HepG2 (cell line): ENCODE data around the gene MAN1B1. TPM values are rescaled to one million over a fixed set of nuclear protein-coding genes. Genes with fewer than 3 reads are reported as not detected.
A peak's percentile ranks its signal among the peaks of the same experiment; 100 is the strongest.

Source experiments
- ADNP ChIP-seq: sonication (generic); formaldehyde crosslinking; IDR thresholded peaks from 2 replicates; pipeline ENCODE4 v1.4.0; 2020; ENCODE audit warnings: missing genetic modification reagents
- ARID4A ChIP-seq: sonication (generic); formaldehyde crosslinking; IDR thresholded peaks from 2 replicates; pipeline ENCODE4 v1.5.0; 2020; ENCODE audit warnings: mild to moderate bottlenecking, missing genetic modification reagents, borderline replicate concordance
- FOSL1 ChIP-seq: sonication (generic); formaldehyde crosslinking; IDR thresholded peaks from 2 replicates; pipeline ENCODE4 v1.9.0; 2021; ENCODE audit warnings: missing genetic modification reagents, borderline replicate concordance
- HNRNPL ChIP-seq: fragments of 200-400 bp; formaldehyde crosslinking; IDR thresholded peaks from 2 replicates; pipeline ENCODE4 v1.6.1; 2017; ENCODE audit warnings: mild to moderate bottlenecking, low read depth, low read length
- HOXA7 ChIP-seq: sonication (generic); formaldehyde crosslinking; IDR thresholded peaks from 2 replicates; pipeline ENCODE4 v1.8.1; 2022; ENCODE audit warnings: mild to moderate bottlenecking, missing genetic modification reagents, moderate library complexity
- KDM5A ChIP-seq: fragments of 200-600 bp; sonication (generic); IDR thresholded peaks from 2 replicates; pipeline ENCODE4 v1.7.0; 2018; ENCODE audit warnings: antibody characterized with exemption, mild to moderate bottlenecking, low read length, borderline replicate concordance
- NONO ChIP-seq, 2 experiments: fragments of 450-650 bp in 1 of 2; sonication (generic) in 1 of 2; formaldehyde crosslinking in 1 of 2; IDR thresholded peaks in 1 of 2; conservative IDR thresholded peaks in 1 of 2; 2 replicates each; pipeline versions ENCODE4 v1.6.1 to v1.8.0; 2017 to 2022; ENCODE audit warnings: mild to moderate bottlenecking in 1 of 2, missing genetic modification reagents in 1 of 2, moderate library complexity in 1 of 2
- NR2F2 ChIP-seq: IDR thresholded peaks from 2 replicates; pipeline ENCODE4 v1.6.1; 2012; ENCODE audit warnings: low read depth, inconsistent platforms, borderline replicate concordance
- PHB2 ChIP-seq: fragments of 450-650 bp; IDR thresholded peaks from 2 replicates; pipeline ENCODE4 v1.6.1; 2018; ENCODE audit not compliant: partially characterized antibody
- REL ChIP-seq: sonication (generic); formaldehyde crosslinking; conservative IDR thresholded peaks from 2 replicates; pipeline ENCODE4 v1.8.0; 2022; ENCODE audit warnings: mild to moderate bottlenecking, missing genetic modification reagents, moderate library complexity
- SALL1 ChIP-seq: sonication (generic); formaldehyde crosslinking; IDR thresholded peaks from 2 replicates; pipeline ENCODE4 v1.8.0; 2022; ENCODE audit warnings: mild to moderate bottlenecking, missing genetic modification reagents
- SPEN ChIP-seq: sonication (generic); formaldehyde crosslinking; IDR thresholded peaks from 2 replicates; pipeline ENCODE4 v1.5.1; 2020; ENCODE audit warnings: low read depth, mild to moderate bottlenecking, missing genetic modification reagents
- TOE1 ChIP-seq: sonication (generic); formaldehyde crosslinking; IDR thresholded peaks from 2 replicates; pipeline ENCODE4 v1.4.0; 2020; ENCODE audit warnings: mild to moderate bottlenecking, missing genetic modification reagents
- USF2 ChIP-seq, 2 experiments: sonication (generic) in 1 of 2; formaldehyde crosslinking in 1 of 2; IDR thresholded peaks; 2 replicates each; pipeline versions ENCODE4 v1.5.1 to v1.6.1; 2011 to 2020; ENCODE audit warnings: borderline replicate concordance in 1 of 2, low read depth in 1 of 2, low read length in 1 of 2, mild to moderate bottlenecking in 1 of 2, missing genetic modification reagents in 1 of 2, moderate library complexity in 1 of 2
- YEATS2 ChIP-seq: sonication (generic); formaldehyde crosslinking; IDR thresholded peaks from 2 replicates; pipeline ENCODE4 v1.4.0; 2020; ENCODE audit warnings: missing genetic modification reagents, borderline replicate concordance
- ZKSCAN1 ChIP-seq: fragments of 150-350 bp; IDR thresholded peaks from 2 replicates; pipeline ENCODE4 v1.6.1; 2014; ENCODE audit warnings: low read length
- ZNF251 ChIP-seq: sonication (generic); formaldehyde crosslinking; IDR thresholded peaks from 2 replicates; pipeline ENCODE4 v1.9.0; 2021; ENCODE audit warnings: mild to moderate bottlenecking, missing genetic modification reagents
- ZNF546 ChIP-seq: sonication (generic); formaldehyde crosslinking; conservative IDR thresholded peaks from 2 replicates; pipeline ENCODE4 v1.8.1; 2023; ENCODE audit warnings: mild to moderate bottlenecking, missing genetic modification reagents
- ZNF577 ChIP-seq: sonication (generic); formaldehyde crosslinking; IDR thresholded peaks from 2 replicates; pipeline ENCODE4 v1.4.0; 2020; ENCODE audit warnings: mild to moderate bottlenecking, low read depth, missing genetic modification reagents, borderline replicate concordance
- ZNF768 ChIP-seq: sonication (generic); formaldehyde crosslinking; IDR thresholded peaks from 2 replicates; pipeline ENCODE4 v1.4.0; 2020; ENCODE audit warnings: missing genetic modification reagents
- ZNF883 ChIP-seq: sonication (generic); formaldehyde crosslinking; IDR thresholded peaks from 2 replicates; pipeline ENCODE4 v1.5.1; 2020; ENCODE audit warnings: mild to moderate bottlenecking, missing genetic modification reagents; ENCODE audit errors: not compliant biosample characterization
- polyA plus RNA-seq, 8 experiments: library from polyadenylated mRNA; depleted of rRNA in 3 of 8; stranded (reverse) in 7 of 8; unstranded in 1 of 8; fragments of >200 nt; fragmentation: Illumina TruSeq in 4 of 8; extraction: Trizol in 4 of 8; gene quantifications; 2 replicates each; pipeline versions ENCODE4 v1.2.1 to v1.2.3, GENCODE V29; 2011 to 2016; ENCODE audit warnings: low read depth in 4 of 8, missing spikeins in 1 of 8, mixed read lengths in 1 of 8; ENCODE audit not compliant: insufficient read depth in 1 of 8
- total RNA-seq, 5 experiments: library from RNA; depleted of rRNA; stranded (reverse); fragments of >200 nt; fragmentation: Illumina TruSeq; extraction: Trizol; gene quantifications; 2 replicates each; pipeline ENCODE4 v1.2.3, GENCODE V29; 2016; ENCODE audit warnings: low read depth in 1 of 5

MAN1B1 gene
- total and polyA plus RNA-seq, 2 of the 13 experiments (the other 11 are each of a cell fraction or from before 2014, with no cell fraction given): 48.9 to 59.5 TPM

GRCh38 chr9:137055385-137056364 is 31.1 kb upstream of the MAN1B1 start (continued):
- TF ChIP-seq REL (CRISPR knock-in tag): 0 out of 2 replicates have a peak, but pooled peaks have one; percentile 22
- TF ChIP-seq TOE1 (CRISPR knock-in tag): no peak
- TF ChIP-seq FOSL1: no peak
- peak; percentile 49 for TF ChIP-seq SPEN (CRISPR knock-in tag)
- no peak for TF ChIP-seq ADNP (CRISPR knock-in tag)
- no peak for TF ChIP-seq ZNF546 (CRISPR knock-in tag)
- TF ChIP-seq ZNF577: no peak
- peak; percentile 70; the same call in 1 of the 2 replicates for TF ChIP-seq ARID4A (CRISPR knock-in tag)
- no peak for TF ChIP-seq ZNF251 (CRISPR knock-in tag)
- no peak for TF ChIP-seq NR2F2
- TF ChIP-seq NONO (IDR thresholded peaks at IDR 0.05): no peak
- TF ChIP-seq NONO (CRISPR knock-in tag; conservative IDR thresholded peaks at IDR 0.05): no peak
- peak; percentile 72 for TF ChIP-seq SALL1 (CRISPR knock-in tag)
- TF ChIP-seq ZKSCAN1: no peak
- peak; percentile 87; the same call in 1 of the 2 replicates for TF ChIP-seq HNRNPL
- no peak for TF ChIP-seq HOXA7 (CRISPR knock-in tag)
- no peak for TF ChIP-seq ZNF883 (CRISPR knock-in tag)
- TF ChIP-seq USF2 (IDR thresholded peaks at IDR 0.05; ENCODE audit: low read depth, low read length): no peak
- no peak; the same call in 1 of the 2 replicates for TF ChIP-seq USF2 (CRISPR knock-in tag; IDR thresholded peaks at IDR 0.05; ENCODE audit: borderline replicate concordance)
- TF ChIP-seq ZNF768 (CRISPR knock-in tag): no peak
- no peak; the same call in 1 of the 2 replicates for TF ChIP-seq YEATS2 (CRISPR knock-in tag)
- TF ChIP-seq PHB2: no peak
- TF ChIP-seq KDM5A: no peak
